ENCODE measurements around the gene MMP28.

The MMP28 gene

GRCh38 chr17:35797370-35797769 is 1.9 kb upstream of the MMP28 start:
- DNase-seq: no peak

GRCh38 chr17:35796942-35797341 is 1.5 kb upstream of the MMP28 start:
- no peak for DNase-seq

GRCh38 chr17:35795871-35796265 is 427 bp upstream of the MMP28 start:
- no peak for DNase-seq

GRCh38 chr17:35793257-35793656 is 2.2 kb downstream of the MMP28 start:
- no peak for DNase-seq

- no peak for DNase-seq
These were observed 3.6 kb downstream of the MMP28 start for GRCh38 chr17:35791681-35792350.

- no peak for DNase-seq
These were observed 4.6 kb downstream of the MMP28 start for GRCh38 chr17:35790841-35791240.

- DNase-seq: peak; percentile 82
These were observed 6.7 kb downstream of the MMP28 start for GRCh38 chr17:35788477-35789368.

GRCh38 chr17:35786941-35787432 is 8.5 kb downstream of the MMP28 start:
- no peak for DNase-seq

GRCh38 chr17:35784895-35785294 is 10.5 kb downstream of the MMP28 start:
- DNase-seq: no peak

- no peak for DNase-seq
These were observed 14.5 kb downstream of the MMP28 start for GRCh38 chr17:35780950-35781349.

GRCh38 chr17:35778641-35779196 is 16.7 kb downstream of the MMP28 start:
- DNase-seq: no peak

- DNase-seq: no peak
These were observed 19.9 kb downstream of the MMP28 start for GRCh38 chr17:35775583-35775982.

GRCh38 chr17:35775039-35775438 is 20.4 kb downstream of the MMP28 start:
- no peak for DNase-seq

- peak; percentile 44 for DNase-seq
These were observed 20.9 kb downstream of the MMP28 start for GRCh38 chr17:35774499-35774898.

- no peak for DNase-seq
These were observed 21.6 kb downstream of the MMP28 start for GRCh38 chr17:35773679-35774425.

- DNase-seq: no peak
These were observed 22.3 kb downstream of the MMP28 start for GRCh38 chr17:35773129-35773528.

GRCh38 chr17:35769895-35770486 is 25.4 kb downstream of the MMP28 start:
- DNase-seq: no peak

- DNase-seq: no peak
These were observed 26.6 kb downstream of the MMP28 start for GRCh38 chr17:35768797-35769196.

- DNase-seq: peak; percentile 35
These were observed 28.4 kb downstream of the MMP28 start for GRCh38 chr17:35766903-35767510.

- DNase-seq: no peak
These were observed 29.0 kb downstream of the MMP28 start for GRCh38 chr17:35766489-35766877.

GRCh38 chr17:35765756-35766488 is 29.5 kb downstream of the MMP28 start:
- DNase-seq: no peak
